Effector memory CD4-positive, alpha-beta T cell (primary cell): ENCODE results near the gene SH3GLB1.

Experiments used
- DNase-seq, 3 donors: peaks; one replicate each; pipeline ENCODE4 v3.0.0-alpha.2; 2020
- H3K27ac ChIP-seq: 2 replicates; pipeline ENCODE4 v1.7.0; 2013; ENCODE audit warnings: mild to moderate bottlenecking, low read length, moderate library complexity; ENCODE audit not compliant: insufficient read depth, poor library complexity, severe bottlenecking
- H3K27me3 ChIP-seq: replicated peaks from 2 replicates; pipeline ENCODE4 v1.7.0; 2013; ENCODE audit warnings: mild to moderate bottlenecking, low read length; ENCODE audit not compliant: insufficient read depth, control insufficient read depth, poor library complexity, severe bottlenecking
- H3K36me3 ChIP-seq: 2 replicates; pipeline ENCODE4 v1.7.0; 2013; ENCODE audit warnings: mild to moderate bottlenecking, low read length, moderate library complexity; ENCODE audit not compliant: control insufficient read depth, insufficient read depth
- H3K4me1 ChIP-seq: 2 replicates; pipeline ENCODE4 v1.7.0; 2013; ENCODE audit warnings: low read length, mild to moderate bottlenecking; ENCODE audit not compliant: control insufficient read depth, insufficient read depth, poor library complexity, severe bottlenecking
- H3K4me3 ChIP-seq: 2 replicates; pipeline ENCODE4 v1.7.0; 2013; ENCODE audit warnings: low read length, low read depth, mild to moderate bottlenecking; ENCODE audit not compliant: insufficient read depth, poor library complexity, severe bottlenecking
- H3K9me3 ChIP-seq: 2 replicates; pipeline ENCODE4 v1.7.0; 2013; ENCODE audit warnings: mild to moderate bottlenecking, low read length, moderate library complexity; ENCODE audit not compliant: control insufficient read depth

The SH3GLB1 gene

GRCh38 chr1:86703696-86704457 lies 499 bp upstream of the SH3GLB1 start:
- peak overlapping the region; percentile 94 for H3K27ac ChIP-seq
- DNase-seq, result peak in 2 of 3 donors; percentile 1 to 31
- peaks cover 12% of the 10 kb centered on the region for H3K4me1 ChIP-seq
- peak overlapping the region; percentile 83 for H3K4me3 ChIP-seq
- no peaks in the 10 kb centered on the region for H3K9me3 ChIP-seq
- H3K36me3 ChIP-seq, result no peaks in the 10 kb centered on the region
- H3K27me3 ChIP-seq, result no peaks in the 10 kb centered on the region

GRCh38 chr1:86704972-86705664 lies 742 bp downstream of the SH3GLB1 start:
- DNase-seq, result peak; percentile 15 to 29 (median 24)
- H3K4me1 ChIP-seq, result peaks cover 12% of the 10 kb centered on the region

GRCh38 chr1:86705665-86705985 lies 1.2 kb downstream of the SH3GLB1 start:
- Histone ChIP-seq H3K27me3 (no peaks in the 10 kb centered on the region), H3K27ac (peak overlapping the region; percentile 94), H3K4me1 (peaks cover 15% of the 10 kb centered on the region), H3K36me3 (no peaks in the 10 kb centered on the region), H3K4me3 (peak overlapping the region; percentile 83), H3K9me3 (no peaks in the 10 kb centered on the region)
- DNase-seq, result no peak

More at GRCh38 chr1:86704972-86705664, 742 bp downstream of the SH3GLB1 start:
- Histone ChIP-seq H3K27me3 (no peaks in the 10 kb centered on the region), H3K9me3 (no peaks in the 10 kb centered on the region), H3K36me3 (no peaks in the 10 kb centered on the region), H3K27ac (peak overlapping the region; percentile 94), H3K4me3 (peak overlapping the region; percentile 83)

- Histone ChIP-seq H3K4me3 (peak overlapping the region; percentile 83), H3K27me3 (no peaks in the 10 kb centered on the region), H3K4me1 (peaks cover 15% of the 10 kb centered on the region), H3K36me3 (no peaks in the 10 kb centered on the region), H3K9me3 (no peaks in the 10 kb centered on the region), H3K27ac (no peak overlapping the region)
- DNase-seq, result no peak
Observed at GRCh38 chr1:86706018-86706635, 1.8 kb downstream of the SH3GLB1 start.

GRCh38 chr1:86708920-86709319 lies 4.5 kb downstream of the SH3GLB1 start:
- Histone ChIP-seq H3K27ac (no peak overlapping the region), H3K27me3 (no peaks in the 10 kb centered on the region), H3K4me3 (no peak overlapping the region), H3K36me3 (no peaks in the 10 kb centered on the region), H3K9me3 (no peaks in the 10 kb centered on the region), H3K4me1 (peaks cover 15% of the 10 kb centered on the region)
- no peak for DNase-seq

GRCh38 chr1:86712088-86712860 lies 7.9 kb downstream of the SH3GLB1 start:
- Histone ChIP-seq H3K4me3 (no peak overlapping the region), H3K4me1 (peaks cover 3% of the 10 kb centered on the region), H3K27ac (no peak overlapping the region), H3K36me3 (no peaks in the 10 kb centered on the region), H3K9me3 (no peaks in the 10 kb centered on the region), H3K27me3 (no peaks in the 10 kb centered on the region)
- no peak for DNase-seq

- peaks cover 6% of the 10 kb centered on the region for H3K36me3 ChIP-seq
- no peaks in the 10 kb centered on the region for H3K27me3 ChIP-seq
- no peak overlapping the region for H3K4me3 ChIP-seq
- DNase-seq, result no peak
- no peaks in the 10 kb centered on the region for H3K9me3 ChIP-seq
- H3K4me1 ChIP-seq, result peaks cover 3% of the 10 kb centered on the region
- no peak overlapping the region for H3K27ac ChIP-seq
Observed at GRCh38 chr1:86713477-86713876, 9.1 kb downstream of the SH3GLB1 start.

- Histone ChIP-seq H3K4me1 (peaks cover 3% of the 10 kb centered on the region), H3K36me3 (peaks cover 8% of the 10 kb centered on the region), H3K9me3 (no peaks in the 10 kb centered on the region), H3K27me3 (no peaks in the 10 kb centered on the region), H3K27ac (peak overlapping the region; percentile 24), H3K4me3 (no peak overlapping the region)
- no peak for DNase-seq
Observed at GRCh38 chr1:86714159-86714558, 9.8 kb downstream of the SH3GLB1 start.

- peaks cover 11% of the 10 kb centered on the region for H3K36me3 ChIP-seq
- H3K4me3 ChIP-seq, result no peak overlapping the region
- H3K27me3 ChIP-seq, result no peaks in the 10 kb centered on the region
- H3K4me1 ChIP-seq, result peaks cover 3% of the 10 kb centered on the region
- no peaks in the 10 kb centered on the region for H3K9me3 ChIP-seq
- peak overlapping the region; percentile 24 for H3K27ac ChIP-seq
- no peak for DNase-seq
Observed at GRCh38 chr1:86714561-86715244, 10.3 kb downstream of the SH3GLB1 start.
